ENCODE results near the gene TNS1. TPM values are rescaled to one million over a fixed set of nuclear protein-coding genes. Genes with fewer than 3 reads are reported as not detected.

TNS1 gene
- total RNA-seq, 1 donor from 2014 or later, result 59.2 TPM

- TF ChIP-seq, protein P1, sequence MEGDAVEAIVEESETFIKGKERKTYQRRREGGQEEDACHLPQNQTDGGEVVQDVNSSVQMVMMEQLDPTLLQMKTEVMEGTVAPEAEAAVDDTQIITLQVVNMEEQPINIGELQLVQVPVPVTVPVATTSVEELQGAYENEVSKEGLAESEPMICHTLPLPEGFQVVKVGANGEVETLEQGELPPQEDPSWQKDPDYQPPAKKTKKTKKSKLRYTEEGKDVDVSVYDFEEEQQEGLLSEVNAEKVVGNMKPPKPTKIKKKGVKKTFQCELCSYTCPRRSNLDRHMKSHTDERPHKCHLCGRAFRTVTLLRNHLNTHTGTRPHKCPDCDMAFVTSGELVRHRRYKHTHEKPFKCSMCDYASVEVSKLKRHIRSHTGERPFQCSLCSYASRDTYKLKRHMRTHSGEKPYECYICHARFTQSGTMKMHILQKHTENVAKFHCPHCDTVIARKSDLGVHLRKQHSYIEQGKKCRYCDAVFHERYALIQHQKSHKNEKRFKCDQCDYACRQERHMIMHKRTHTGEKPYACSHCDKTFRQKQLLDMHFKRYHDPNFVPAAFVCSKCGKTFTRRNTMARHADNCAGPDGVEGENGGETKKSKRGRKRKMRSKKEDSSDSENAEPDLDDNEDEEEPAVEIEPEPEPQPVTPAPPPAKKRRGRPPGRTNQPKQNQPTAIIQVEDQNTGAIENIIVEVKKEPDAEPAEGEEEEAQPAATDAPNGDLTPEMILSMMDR (conservative IDR thresholded peaks at IDR 0.05), result no peak
- no peaks in the 10 kb centered on the region for H3K9me3 Mint-ChIP-seq
- H3K4me1 Mint-ChIP-seq (ENCODE audit: unreplicated experiment), result peaks cover 15% of the 10 kb centered on the region
- no peak overlapping the region for H3K4me3 Mint-ChIP-seq
- no peaks in the 10 kb centered on the region for H3K27me3 Mint-ChIP-seq
- no peaks in the 10 kb centered on the region for H3K36me3 Mint-ChIP-seq
- peak; percentile 40 for DNase-seq (ENCODE audit: extremely low spot score, unreplicated experiment)
- H3K27ac Mint-ChIP-seq, result no peak overlapping the region
These were observed 204.6 kb downstream of the TNS1 start for GRCh38 chr2:217798191-217798590.

DNA sequence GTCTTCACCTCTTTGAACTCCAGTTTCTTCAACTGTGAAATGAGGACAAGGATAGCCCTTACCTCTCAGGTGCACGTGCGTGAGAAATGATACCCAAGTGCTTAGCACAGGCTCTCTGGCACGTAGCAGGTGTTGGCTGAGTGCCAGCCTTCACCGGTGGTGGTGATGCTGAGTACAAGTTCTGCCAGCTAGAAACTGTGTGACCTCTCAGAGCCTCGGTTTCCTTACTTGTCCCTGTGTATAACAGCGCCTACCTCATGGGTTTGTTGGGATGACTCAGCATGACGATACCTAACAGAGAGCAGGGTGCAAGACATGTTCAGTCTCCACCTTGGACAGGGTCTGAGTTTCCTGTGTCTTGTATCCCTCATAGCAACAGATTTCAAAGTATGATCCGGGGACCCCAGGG is 205.1 kb downstream of the TNS1 start:
- Mint-ChIP-seq H3K36me3 (no peaks in the 10 kb centered on the region), H3K27ac (peak overlapping the region; percentile 50), H3K4me3 (no peak overlapping the region), H3K4me1 (ENCODE audit: unreplicated experiment) (peaks cover 20% of the 10 kb centered on the region), H3K9me3 (no peaks in the 10 kb centered on the region), H3K27me3 (no peaks in the 10 kb centered on the region)
- TF ChIP-seq, protein P1 (conservative IDR thresholded peaks at IDR 0.05), result no peak
- DNase-seq (ENCODE audit: extremely low spot score, unreplicated experiment), result peak; percentile 67

GRCh38 chr2:217797165-217797564 is 205.6 kb downstream of the TNS1 start:
- DNase-seq (ENCODE audit: extremely low spot score, unreplicated experiment), result peak; percentile 57
- Mint-ChIP-seq H3K27me3 (no peaks in the 10 kb centered on the region), H3K4me3 (no peak overlapping the region)

GRCh38 chr2:217795706-217796465 is 206.9 kb downstream of the TNS1 start:
- no peaks in the 10 kb centered on the region for H3K9me3 Mint-ChIP-seq
- no peak overlapping the region for H3K27ac Mint-ChIP-seq
- H3K36me3 Mint-ChIP-seq, result no peaks in the 10 kb centered on the region
- TF ChIP-seq, protein P1 (conservative IDR thresholded peaks at IDR 0.05), result no peak
- H3K4me1 Mint-ChIP-seq (ENCODE audit: unreplicated experiment), result peaks cover 26% of the 10 kb centered on the region
- no peak overlapping the region for H3K4me3 Mint-ChIP-seq
- peaks cover 3% of the 10 kb centered on the region for H3K27me3 Mint-ChIP-seq
- peak; percentile 51 for DNase-seq (ENCODE audit: extremely low spot score, unreplicated experiment)

More at GRCh38 chr2:217797165-217797564, 205.6 kb downstream of the TNS1 start:
- no peaks in the 10 kb centered on the region for H3K36me3 Mint-ChIP-seq
- H3K9me3 Mint-ChIP-seq, result no peaks in the 10 kb centered on the region
- H3K4me1 Mint-ChIP-seq (ENCODE audit: unreplicated experiment), result peaks cover 25% of the 10 kb centered on the region
- TF ChIP-seq, protein P1 (conservative IDR thresholded peaks at IDR 0.05), result no peak
- peak overlapping the region; percentile 50 for H3K27ac Mint-ChIP-seq

GRCh38 chr2:217795067-217795466 is 207.7 kb downstream of the TNS1 start:
- Mint-ChIP-seq H3K27ac (no peak overlapping the region), H3K4me1 (ENCODE audit: unreplicated experiment) (peaks cover 33% of the 10 kb centered on the region), H3K36me3 (no peaks in the 10 kb centered on the region), H3K27me3 (peaks cover 7% of the 10 kb centered on the region), H3K9me3 (no peaks in the 10 kb centered on the region), H3K4me3 (no peak overlapping the region)
- TF ChIP-seq, protein P1 (conservative IDR thresholded peaks at IDR 0.05), result no peak
- DNase-seq (ENCODE audit: extremely low spot score, unreplicated experiment), result no peak

All from type B pancreatic cell (in vitro differentiated cells).